K562 (cell line): Measurements from ENCODE around the gene ZNF8. TPM values are rescaled to one million over a fixed set of nuclear protein-coding genes. Genes with fewer than 3 reads are reported as not detected.

Source experiments
- BRCA1 ChIP-seq, 2 experiments: fragments of 450-650 bp in 1 of 2; sonication (generic) in 1 of 2; formaldehyde crosslinking in 1 of 2; IDR thresholded peaks; 2 replicates each; pipeline versions ENCODE4 v1.5.0 to v1.6.1; 2017 to 2020; ENCODE audit warnings: mild to moderate bottlenecking in 1 of 2, missing genetic modification reagents in 1 of 2
- CCNT2 ChIP-seq: IDR thresholded peaks from 2 replicates; pipeline ENCODE4 v1.6.1; 2011; ENCODE audit warnings: borderline replicate concordance, low read depth, mild to moderate bottlenecking, moderate library complexity, mixed read lengths, low read length; ENCODE audit not compliant: insufficient read length; ENCODE audit errors: extremely low read depth
- CEBPB ChIP-seq: fragments of 450-650 bp; IDR thresholded peaks from 2 replicates; pipeline ENCODE4 v1.6.1; 2016; ENCODE audit warnings: missing genetic modification characterization, missing compliant biosample characterization
- CREM ChIP-seq: IDR thresholded peaks from 2 replicates; pipeline ENCODE4 v1.6.1; 2014; ENCODE audit warnings: antibody characterized with exemption, low read depth
- CSDE1 ChIP-seq, 2 experiments: fragments of 450-650 bp; IDR thresholded peaks; 2 replicates each; pipeline ENCODE4 v1.6.1; 2016; ENCODE audit warnings: mild to moderate bottlenecking in 1 of 2
- GMEB1 ChIP-seq: fragments of 250-450 bp; sonication (Bioruptor Pico); IDR thresholded peaks from 2 replicates; pipeline ENCODE4 v1.4.0; 2020; ENCODE audit warnings: mild to moderate bottlenecking
- KLF13 ChIP-seq: fragments of 450-650 bp; IDR thresholded peaks from 2 replicates; pipeline ENCODE4 v1.6.1; 2016; ENCODE audit warnings: missing genetic modification characterization, low read depth, mild to moderate bottlenecking, missing compliant biosample characterization, moderate library complexity, borderline replicate concordance
- RCOR1 ChIP-seq, 2 experiments: IDR thresholded peaks; 2 replicates each; pipeline ENCODE4 v1.6.1; 2012; ENCODE audit warnings: low read depth in 2 of 2, low read length in 2 of 2, borderline replicate concordance in 1 of 2, improper control_type of control experiment in 1 of 2
- SPI1 ChIP-seq: IDR thresholded peaks from 2 replicates; pipeline ENCODE4 v1.6.1; 2011; ENCODE audit warnings: low read depth, low read length, control low read depth, borderline replicate concordance
- TCFL5 ChIP-seq: fragments of 250-450 bp; sonication (Bioruptor Pico); conservative IDR thresholded peaks from 2 replicates; pipeline ENCODE4 v1.6.1; 2021; ENCODE audit warnings: mild to moderate bottlenecking, moderate library complexity, matching md5 sums
- ZNF23 ChIP-seq: fragments of 250-450 bp; sonication (Bioruptor Pico); IDR thresholded peaks from 2 replicates; pipeline ENCODE4 v1.4.0; 2020; ENCODE audit warnings: mild to moderate bottlenecking
- polyA plus RNA-seq, 8 experiments: library from polyadenylated mRNA; depleted of rRNA in 4 of 8; stranded (reverse) in 5 of 8; unstranded in 3 of 8; fragments of >200 nt; fragmentation: Nextera tagmentation in 2 of 8; fragmentation: Illumina TruSeq in 1 of 8; extraction: Ambion mirVana in 2 of 8; extraction: Trizol in 1 of 8; gene quantifications; 2 replicates each; pipeline versions ENCODE4 v1.2.1 to v1.2.3, GENCODE V29; 2011 to 2014; ENCODE audit warnings: inconsistent platforms in 1 of 8, missing spikeins in 1 of 8
- total RNA-seq, 7 experiments: library from RNA; depleted of rRNA in 6 of 7; stranded (reverse); fragments of >200 nt in 6 of 7; fragmentation: Illumina TruSeq in 2 of 7; extraction: Trizol in 2 of 7; gene quantifications; 2 replicates each; pipeline versions ENCODE4 v1.2.1 to v1.2.3, GENCODE V29; 2011 to 2021; ENCODE audit warnings: low replicate concordance in 1 of 7
- TF ChIP-seq, protein P1 (sequence below): fragments of 250-450 bp; sonication (Bioruptor Pico); IDR thresholded peaks from 2 replicates; pipeline ENCODE4 v1.8.0; 2021; ENCODE audit warnings: borderline replicate concordance, mild to moderate bottlenecking, moderate library complexity; ENCODE audit not compliant: poor library complexity, severe bottlenecking

The ZNF8 gene
- total and polyA plus RNA-seq, 9 of the 15 experiments (the other 6 are each of a cell fraction or from before 2014, with no cell fraction given): 0.71 to 7.7 (median 4.7) TPM

DNA sequence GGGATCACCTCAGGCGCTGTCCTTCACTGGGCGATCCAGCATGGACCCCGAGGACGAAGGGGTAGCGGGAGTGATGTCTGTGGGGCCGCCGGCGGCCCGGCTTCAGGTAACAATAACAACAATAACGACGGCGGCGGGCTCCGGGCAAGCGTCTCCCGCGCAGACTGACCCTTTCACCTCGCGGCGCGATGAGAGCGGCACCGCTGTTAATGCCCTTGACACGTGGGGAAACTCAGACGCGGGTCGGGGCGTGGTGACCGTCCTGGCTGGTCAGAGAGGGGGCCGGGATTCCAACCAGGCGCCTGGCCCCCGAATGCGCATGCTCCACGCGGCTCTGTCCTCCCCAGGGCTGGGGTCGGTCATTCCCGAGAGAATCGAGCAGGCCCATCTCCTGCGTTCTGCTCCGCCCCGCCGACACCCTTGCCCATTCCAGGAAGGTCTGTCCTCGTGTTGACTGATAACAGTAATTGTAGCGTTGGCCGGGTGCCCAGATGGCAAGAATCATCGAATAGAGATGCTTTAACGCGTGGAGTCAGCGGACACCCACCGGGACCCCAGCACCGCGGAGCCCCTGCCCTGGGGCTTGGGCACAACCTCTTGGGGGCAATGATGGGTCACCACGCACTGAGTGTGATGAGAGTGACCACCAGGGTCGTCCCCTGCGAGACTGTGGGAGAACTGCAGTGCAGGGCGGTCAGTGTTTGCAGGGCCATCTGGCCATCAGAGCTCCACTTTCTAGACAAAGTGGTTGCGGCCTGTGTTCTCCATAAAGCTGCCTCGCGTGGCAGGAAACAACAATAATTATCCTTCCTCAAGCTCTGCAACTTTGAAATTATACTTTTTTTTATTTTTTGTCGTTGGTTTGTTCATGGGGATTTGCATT lies 528 bp downstream of the ZNF8 start (continued):
- TF ChIP-seq TCFL5 (CRISPR knock-in tag): no peak
- TF ChIP-seq CSDE1 (IDR thresholded peaks at IDR 0.05): no peak
- TF ChIP-seq CEBPB (tag): no peak
- TF ChIP-seq CREM: peak; percentile 43; the same call in 1 of the 2 replicates
- TF ChIP-seq BRCA1 (IDR thresholded peaks at IDR 0.05): no peak
- no peak for TF ChIP-seq BRCA1 (CRISPR knock-in tag; IDR thresholded peaks at IDR 0.05)
- TF ChIP-seq GMEB1: no peak
- no peak for TF ChIP-seq ZNF23 (CRISPR knock-in tag)
- peak in 1 of 2 experiments; percentile 37; a peak in 1 of 4 replicates for TF ChIP-seq RCOR1 (IDR thresholded peaks at IDR 0.05; ENCODE audit: borderline replicate concordance in 1 of 2, low read depth in 2 of 2, low read length in 2 of 2)
- TF ChIP-seq CCNT2: peak; percentile 37
- TF ChIP-seq SPI1: no peak
- no peak for TF ChIP-seq KLF13 (tag)
- TF ChIP-seq, protein P1, sequence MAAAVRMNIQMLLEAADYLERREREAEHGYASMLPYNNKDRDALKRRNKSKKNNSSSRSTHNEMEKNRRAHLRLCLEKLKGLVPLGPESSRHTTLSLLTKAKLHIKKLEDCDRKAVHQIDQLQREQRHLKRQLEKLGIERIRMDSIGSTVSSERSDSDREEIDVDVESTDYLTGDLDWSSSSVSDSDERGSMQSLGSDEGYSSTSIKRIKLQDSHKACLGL (CRISPR knock-in tag): no peak
